ENCODE measurements around the gene CSH2. TPM values are rescaled to one million over a fixed set of nuclear protein-coding genes. Genes with fewer than 3 reads are reported as not detected.

CSH2 gene
- total RNA-seq, 1 donor from 2014 or later, result not detected

- no peaks in the 10 kb centered on the region for H3K27me3 Mint-ChIP-seq
- no peak for TF ChIP-seq CTCF (IDR thresholded peaks at IDR 0.05; ENCODE audit: unreplicated experiment)
- H3K36me3 Mint-ChIP-seq (ENCODE audit: insufficient read depth), result peaks cover 12% of the 10 kb centered on the region
- H3K4me3 Mint-ChIP-seq (ENCODE audit: low read depth), result no peak overlapping the region
- H3K9me3 Mint-ChIP-seq (ENCODE audit: low read depth), result no peaks in the 10 kb centered on the region
- peak overlapping the region; percentile 49 for H3K27ac Mint-ChIP-seq
- H3K4me1 Mint-ChIP-seq (ENCODE audit: low read depth), result peaks cover 4% of the 10 kb centered on the region
- no peak for DNase-seq (ENCODE audit: low spot score, unreplicated experiment)
These were observed 38.2 kb downstream of the CSH2 start for GRCh38 chr17:63835167-63835720.

- peaks cover 15% of the 10 kb centered on the region for H3K36me3 Mint-ChIP-seq (ENCODE audit: insufficient read depth)
- peak overlapping the region; percentile 49 for H3K27ac Mint-ChIP-seq
- H3K9me3 Mint-ChIP-seq (ENCODE audit: low read depth), result no peaks in the 10 kb centered on the region
- no peak overlapping the region for H3K4me3 Mint-ChIP-seq (ENCODE audit: low read depth)
- TF ChIP-seq CTCF (IDR thresholded peaks at IDR 0.05; ENCODE audit: unreplicated experiment), result peak; percentile 56
- H3K27me3 Mint-ChIP-seq, result no peaks in the 10 kb centered on the region
- no peak for DNase-seq (ENCODE audit: low spot score, unreplicated experiment)
- H3K4me1 Mint-ChIP-seq (ENCODE audit: low read depth), result peaks cover 5% of the 10 kb centered on the region
These were observed 38.9 kb downstream of the CSH2 start for GRCh38 chr17:63834431-63835166.

GRCh38 chr17:63833741-63834373 is 39.6 kb downstream of the CSH2 start:
- H3K36me3 Mint-ChIP-seq (ENCODE audit: insufficient read depth), result peaks cover 22% of the 10 kb centered on the region
- DNase-seq (ENCODE audit: low spot score, unreplicated experiment), result no peak
- TF ChIP-seq CTCF (IDR thresholded peaks at IDR 0.05; ENCODE audit: unreplicated experiment), result no peak
- no peaks in the 10 kb centered on the region for H3K27me3 Mint-ChIP-seq
- no peak overlapping the region for H3K27ac Mint-ChIP-seq
- no peak overlapping the region for H3K4me3 Mint-ChIP-seq (ENCODE audit: low read depth)
- peaks cover 3% of the 10 kb centered on the region for H3K4me1 Mint-ChIP-seq (ENCODE audit: low read depth)
- H3K9me3 Mint-ChIP-seq (ENCODE audit: low read depth), result no peaks in the 10 kb centered on the region

- Mint-ChIP-seq H3K27ac (no peak overlapping the region), H3K36me3 (ENCODE audit: insufficient read depth) (peaks cover 23% of the 10 kb centered on the region)
These were observed 40.3 kb downstream of the CSH2 start for GRCh38 chr17:63833026-63833740.

More at GRCh38 chr17:63833026-63833740, 40.3 kb downstream of the CSH2 start:
- Mint-ChIP-seq H3K4me3 (ENCODE audit: low read depth) (no peak overlapping the region), H3K27me3 (no peaks in the 10 kb centered on the region), H3K4me1 (ENCODE audit: low read depth) (peaks cover 4% of the 10 kb centered on the region), H3K9me3 (ENCODE audit: low read depth) (no peaks in the 10 kb centered on the region)
- no peak for DNase-seq (ENCODE audit: low spot score, unreplicated experiment)
- TF ChIP-seq CTCF (IDR thresholded peaks at IDR 0.05; ENCODE audit: unreplicated experiment), result no peak
